HuH-7 (cell line): ENCODE data around the gene KIF26B.

ENCODE experiments used
- DNase-seq: peaks from one replicate; pipeline ENCODE4 v3.0.0; 2011; ENCODE audit warnings: low spot score

Gene KIF26B

GRCh38 chr1:245132771-245133170 lies 22.0 kb upstream of the KIF26B start:
- DNase-seq, result no peak

- DNase-seq, result no peak
These were observed 20.6 kb upstream of the KIF26B start for GRCh38 chr1:245133995-245134715.

- DNase-seq, result no peak
These were observed 12.5 kb upstream of the KIF26B start for GRCh38 chr1:245142171-245142798.

GRCh38 chr1:245142976-245143375 lies 11.8 kb upstream of the KIF26B start:
- DNase-seq, result no peak

GRCh38 chr1:245143849-245144248 lies 10.9 kb upstream of the KIF26B start:
- DNase-seq, result no peak

- no peak for DNase-seq
These were observed 6.7 kb upstream of the KIF26B start for GRCh38 chr1:245148069-245148468.

- no peak for DNase-seq
These were observed 5.9 kb upstream of the KIF26B start for GRCh38 chr1:245148861-245149260.

- peak; percentile 73 for DNase-seq
These were observed 1.7 kb upstream of the KIF26B start for GRCh38 chr1:245153081-245153551.

GRCh38 chr1:245153552-245154428 lies 995 bp upstream of the KIF26B start:
- DNase-seq, result peak; percentile 26

GRCh38 chr1:245155272-245156040 lies 671 bp downstream of the KIF26B start:
- peak; percentile 65 for DNase-seq

GRCh38 chr1:245156041-245156735 lies 1.4 kb downstream of the KIF26B start:
- peak; percentile 96 for DNase-seq

- DNase-seq, result peak; percentile 68
These were observed 2.1 kb downstream of the KIF26B start for GRCh38 chr1:245156736-245157505.

- no peak for DNase-seq
These were observed 4.1 kb downstream of the KIF26B start for GRCh38 chr1:245158913-245159312.

GRCh38 chr1:245160288-245160687 lies 5.5 kb downstream of the KIF26B start:
- no peak for DNase-seq

- no peak for DNase-seq
These were observed 6.1 kb downstream of the KIF26B start for GRCh38 chr1:245160741-245161400.

- no peak for DNase-seq
These were observed 7.1 kb downstream of the KIF26B start for GRCh38 chr1:245161866-245162265.

GRCh38 chr1:245166471-245166885 lies 11.7 kb downstream of the KIF26B start:
- DNase-seq, result no peak

- DNase-seq, result no peak
These were observed 13.3 kb downstream of the KIF26B start for GRCh38 chr1:245168086-245168485.

- no peak for DNase-seq
These were observed 14.1 kb downstream of the KIF26B start for GRCh38 chr1:245168906-245169305.

GRCh38 chr1:245169376-245169775 lies 14.6 kb downstream of the KIF26B start:
- DNase-seq, result no peak
